HuH-7.5 (cell line): ENCODE measurements around the gene TBCA.
"Not testable (repeated sequence)": the region's sequence is repeated elsewhere in the genome, so short reads cannot be mapped to it uniquely, and the experiment has no call there.

Experiments used
- DNase-seq: peaks from one replicate; pipeline ENCODE4 v3.0.0; 2011; ENCODE audit warnings: low spot score

The TBCA gene

GRCh38 chr5:77772729-77773128 lies 3.4 kb downstream of the TBCA start:
- no peak for DNase-seq

- DNase-seq, result no peak
Measured at GRCh38 chr5:77771452-77771851, 4.7 kb downstream of the TBCA start.

- DNase-seq, result no peak
Measured at GRCh38 chr5:77770293-77771005, 5.7 kb downstream of the TBCA start.

GRCh38 chr5:77768978-77769377 lies 7.2 kb downstream of the TBCA start:
- DNase-seq, result no peak

GRCh38 chr5:77767301-77767700 lies 8.8 kb downstream of the TBCA start:
- DNase-seq, result no peak

- no peak for DNase-seq
Measured at GRCh38 chr5:77761606-77762005, 14.5 kb downstream of the TBCA start.

- DNase-seq, result no peak
Measured at GRCh38 chr5:77758141-77758938, 17.8 kb downstream of the TBCA start.

- no peak for DNase-seq
Measured at GRCh38 chr5:77751328-77752023, 24.7 kb downstream of the TBCA start.

- not testable (repeated sequence) for DNase-seq
Measured at GRCh38 chr5:77750928-77751327, 25.2 kb downstream of the TBCA start.

- DNase-seq, result no peak
Measured at GRCh38 chr5:77748160-77748559, 28.0 kb downstream of the TBCA start.

- no peak for DNase-seq
Measured at GRCh38 chr5:77744116-77744515, 32.0 kb downstream of the TBCA start.

- no peak for DNase-seq
Measured at GRCh38 chr5:77743181-77743580, 33.0 kb downstream of the TBCA start.

GRCh38 chr5:77741608-77742007 lies 34.5 kb downstream of the TBCA start:
- no peak for DNase-seq

GRCh38 chr5:77734885-77735284 lies 41.3 kb downstream of the TBCA start:
- no peak for DNase-seq

GRCh38 chr5:77733130-77733529 lies 43.0 kb downstream of the TBCA start:
- no peak for DNase-seq

GRCh38 chr5:77727190-77727589 lies 48.9 kb downstream of the TBCA start:
- no peak for DNase-seq

GRCh38 chr5:77725616-77726015 lies 50.5 kb downstream of the TBCA start:
- DNase-seq, result no peak

- DNase-seq, result no peak
Measured at GRCh38 chr5:77724934-77725333, 51.2 kb downstream of the TBCA start.

- no peak for DNase-seq
Measured at GRCh38 chr5:77719666-77720363, 56.3 kb downstream of the TBCA start.

- no peak for DNase-seq
Measured at GRCh38 chr5:77718934-77719610, 57.1 kb downstream of the TBCA start.

GRCh38 chr5:77709993-77710685 lies 66.0 kb downstream of the TBCA start:
- no peak for DNase-seq
